C4-2B (cell line): ENCODE data around the gene PELI1.

Source experiments
- CTCF ChIP-seq: fragments of 450-650 bp; conservative IDR thresholded peaks from 2 replicates; pipeline ENCODE4 v1.5.1; 2017; ENCODE audit warnings: mild to moderate bottlenecking
- ZFX ChIP-seq: fragments of 450-650 bp; IDR thresholded peaks from 2 replicates; pipeline ENCODE4 v1.6.1; 2017

- TF ChIP-seq CTCF (no peak), ZFX (no peak)
Observed at GRCh38 chr2:64052463-64053241, 91.6 kb downstream of the PELI1 start.
